Natural killer cell (primary cell): ENCODE measurements around the gene CYP4F8. TPM values are rescaled to one million over a fixed set of nuclear protein-coding genes. Genes with fewer than 3 reads are reported as not detected.
"Not testable (repeated sequence)": the region's sequence is repeated elsewhere in the genome, so short reads cannot be mapped to it uniquely, and the experiment has no call there.

Source experiments
- ATAC-seq, 3 donors: fragments of 150-1000 bp in 2 of 3; fragments of 200-7000 bp in 1 of 3; cut with Tn5 transposase; 1 replicate in 1 of 3; 2 replicates in 2 of 3; pipeline ENCODE4 v1.10.0; 2021; ENCODE audit warnings: mild to moderate bottlenecking in 2 of 3, moderate library complexity in 2 of 3
- DNase-seq, 2 donors: peaks; one replicate each; pipeline versions ENCODE4 v3.0.0 to v3.0.0-alpha.2; 2013 to 2021; ENCODE audit warnings: mixed read lengths in 1 of 2
- H3K27ac ChIP-seq: one replicate; pipeline ENCODE4 v1.5.1; 2013; ENCODE audit warnings: mild to moderate bottlenecking, low read length
- H3K27me3 ChIP-seq: one replicate; pipeline ENCODE4 v1.6.1; 2013; ENCODE audit warnings: low read length; ENCODE audit not compliant: control insufficient read depth, insufficient read depth
- H3K36me3 ChIP-seq: one replicate; pipeline ENCODE4 v1.6.1; 2013; ENCODE audit warnings: low read length; ENCODE audit not compliant: control insufficient read depth, insufficient read depth
- H3K4me1 ChIP-seq: one replicate; pipeline ENCODE4 v1.6.1; 2013; ENCODE audit warnings: low read length; ENCODE audit not compliant: control insufficient read depth, insufficient read depth
- H3K4me3 ChIP-seq: one replicate; pipeline ENCODE4 v1.5.1; 2013; ENCODE audit warnings: low read length
- H3K9me3 ChIP-seq: one replicate; pipeline ENCODE4 v1.6.1; 2013; ENCODE audit warnings: low read length; ENCODE audit not compliant: control insufficient read depth, insufficient read depth
- H3K27ac Mint-ChIP-seq, 2 donors: one replicate each; pipeline ENCODE4 v1.8.0; 2022; ENCODE audit warnings: mild to moderate bottlenecking in 2 of 2, mixed read lengths in 2 of 2, moderate library complexity in 1 of 2
- H3K27me3 Mint-ChIP-seq, 2 donors: one replicate each; pipeline ENCODE4 v1.8.0; 2022; ENCODE audit warnings: low read depth in 2 of 2, mixed read lengths in 2 of 2
- H3K36me3 Mint-ChIP-seq: one replicate; pipeline ENCODE4 v1.8.0; 2022; ENCODE audit warnings: mixed read lengths
- H3K4me1 Mint-ChIP-seq, 2 donors: one replicate each; pipeline ENCODE4 v1.8.0; 2022; ENCODE audit warnings: mixed read lengths in 2 of 2
- H3K4me3 Mint-ChIP-seq: one replicate; pipeline ENCODE4 v1.8.0; 2022; ENCODE audit warnings: mild to moderate bottlenecking, moderate library complexity, mixed read lengths
- H3K9me3 Mint-ChIP-seq, 2 donors: one replicate each; pipeline ENCODE4 v1.8.0; 2022; ENCODE audit warnings: mixed read lengths in 2 of 2
- WGBS: methylation state at CpG from one replicate; pipeline ENCODE4 v1.1.7; 2013; ENCODE audit warnings: missing lambda C conversion rate; ENCODE audit not compliant: insufficient coverage; 5-methylcytosine and 5-hydroxymethylcytosine counted together
- intact Hi-C: fragments of 100-400 bp; cut with micrococcal nuclease; formaldehyde crosslinking; loops from one replicate; pipeline ENCODE4 v1.14.2; 2022
- total RNA-seq, 4 donors: library from RNA; stranded (reverse); fragments of 120-200 nt in 1 of 4; gene quantifications; one replicate each; pipeline versions ENCODE4 v1.2.3 to v1.2.4, GENCODE V29; 2013 to 2022
- TF ChIP-seq, protein P1 (sequence below): fragments of 200-600 bp; IDR thresholded peaks from one replicate; pipeline ENCODE4 v1.8.0; 2022; ENCODE audit warnings: antibody characterized with exemption

Gene CYP4F8
- total RNA-seq, 3 donors from 2014 or later (not counting 1 experiment from before 2014, with no cell fraction given): not detected

DNA sequence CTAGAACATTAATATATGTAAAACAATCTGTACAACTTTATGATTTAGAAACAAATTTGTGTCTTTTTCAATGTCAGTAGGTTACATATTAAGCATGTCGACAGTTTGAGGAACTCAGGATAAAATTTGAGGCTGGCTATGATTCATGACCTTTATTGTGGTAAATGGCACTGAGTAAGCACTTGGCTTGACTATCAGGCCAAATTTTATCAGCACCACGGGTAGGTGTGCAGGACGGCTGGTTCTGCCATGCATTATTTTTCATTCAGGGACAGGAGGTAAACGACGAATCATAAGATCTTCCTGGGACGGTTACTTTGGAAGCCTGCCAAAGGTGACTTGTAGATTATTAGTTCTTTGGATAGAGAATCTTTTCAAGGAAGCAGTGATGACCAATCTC lies 19.9 kb upstream of the CYP4F8 start:
- no peak overlapping the region for H3K4me3 Mint-ChIP-seq
- H3K4me3 ChIP-seq: no peak overlapping the region
- H3K27me3 ChIP-seq: peaks cover 2% of the 10 kb centered on the region
- no peak overlapping the region for H3K27ac Mint-ChIP-seq
- H3K36me3 Mint-ChIP-seq: peaks cover 8% of the 10 kb centered on the region
- TF ChIP-seq, protein P1, sequence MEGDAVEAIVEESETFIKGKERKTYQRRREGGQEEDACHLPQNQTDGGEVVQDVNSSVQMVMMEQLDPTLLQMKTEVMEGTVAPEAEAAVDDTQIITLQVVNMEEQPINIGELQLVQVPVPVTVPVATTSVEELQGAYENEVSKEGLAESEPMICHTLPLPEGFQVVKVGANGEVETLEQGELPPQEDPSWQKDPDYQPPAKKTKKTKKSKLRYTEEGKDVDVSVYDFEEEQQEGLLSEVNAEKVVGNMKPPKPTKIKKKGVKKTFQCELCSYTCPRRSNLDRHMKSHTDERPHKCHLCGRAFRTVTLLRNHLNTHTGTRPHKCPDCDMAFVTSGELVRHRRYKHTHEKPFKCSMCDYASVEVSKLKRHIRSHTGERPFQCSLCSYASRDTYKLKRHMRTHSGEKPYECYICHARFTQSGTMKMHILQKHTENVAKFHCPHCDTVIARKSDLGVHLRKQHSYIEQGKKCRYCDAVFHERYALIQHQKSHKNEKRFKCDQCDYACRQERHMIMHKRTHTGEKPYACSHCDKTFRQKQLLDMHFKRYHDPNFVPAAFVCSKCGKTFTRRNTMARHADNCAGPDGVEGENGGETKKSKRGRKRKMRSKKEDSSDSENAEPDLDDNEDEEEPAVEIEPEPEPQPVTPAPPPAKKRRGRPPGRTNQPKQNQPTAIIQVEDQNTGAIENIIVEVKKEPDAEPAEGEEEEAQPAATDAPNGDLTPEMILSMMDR: no peak
- no peak overlapping the region for H3K27ac ChIP-seq
- H3K4me1 Mint-ChIP-seq: no peaks in the 10 kb centered on the region
- DNase-seq (no peak), ATAC-seq (no peak)
- intact Hi-C loops: no loop called here
- H3K36me3 ChIP-seq: no peaks in the 10 kb centered on the region
- no peaks in the 10 kb centered on the region for H3K4me1 ChIP-seq
- no peaks in the 10 kb centered on the region for H3K9me3 Mint-ChIP-seq
- WGBS: 4% methylated on average over 6 of the region's 6 CpGs
- peaks cover 18 to 38% of the 10 kb centered on the region in 2 donors for H3K27me3 Mint-ChIP-seq
- no peaks in the 10 kb centered on the region for H3K9me3 ChIP-seq

DNA sequence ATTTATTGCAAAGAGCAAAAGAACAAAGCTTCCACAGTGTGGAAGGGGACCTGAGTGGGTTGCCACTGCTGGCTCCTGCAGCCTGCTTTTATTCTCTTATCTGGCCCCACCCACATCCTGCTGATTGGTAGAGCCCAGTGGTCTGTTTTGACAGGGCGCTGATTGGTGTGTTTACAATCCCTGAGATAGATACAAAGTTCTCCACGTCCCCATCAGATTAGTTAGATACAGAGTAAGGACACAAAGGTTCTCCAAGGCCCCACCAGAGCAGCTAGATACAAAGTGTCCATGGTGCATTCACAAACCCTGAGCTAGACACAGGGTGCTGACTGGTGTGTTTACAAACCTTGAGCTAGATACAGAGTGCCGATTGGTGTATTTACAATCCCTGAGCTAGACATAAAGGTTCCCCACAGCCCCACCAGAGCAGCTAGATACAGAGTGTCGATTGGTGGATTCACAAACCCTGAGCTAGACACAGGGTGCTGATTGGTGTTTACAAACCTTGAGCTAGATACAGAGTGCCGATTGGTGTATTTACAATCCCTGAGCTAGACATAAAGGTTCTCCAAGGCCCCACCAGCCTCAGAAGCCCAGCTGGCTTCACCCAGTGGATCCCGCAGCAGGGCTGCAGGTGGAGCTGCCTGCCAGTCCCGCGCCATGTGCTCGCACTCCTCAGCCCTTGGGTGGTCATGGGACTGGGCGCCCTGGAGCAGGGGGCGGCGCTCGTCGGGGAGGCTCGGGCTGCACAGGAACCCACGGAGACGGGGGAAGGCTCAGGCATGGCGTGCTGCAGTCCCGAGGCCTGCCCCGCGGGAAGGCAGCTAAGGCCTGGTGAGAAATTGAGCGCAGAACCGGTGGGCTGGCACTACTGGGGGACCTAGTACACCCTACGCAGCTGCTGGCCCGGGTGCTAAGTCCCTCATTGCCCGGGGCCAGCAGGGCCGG lies 6.8 kb upstream of the CYP4F8 start:
- H3K36me3 Mint-ChIP-seq, H3K27ac Mint-ChIP-seq, H3K36me3 ChIP-seq, H3K27ac ChIP-seq, H3K27me3 Mint-ChIP-seq, H3K4me1 ChIP-seq, H3K4me3 Mint-ChIP-seq, ATAC-seq, H3K4me1 Mint-ChIP-seq, H3K9me3 ChIP-seq, H3K9me3 Mint-ChIP-seq, H3K4me3 ChIP-seq, H3K27me3 ChIP-seq, intact Hi-C loops, DNase-seq: not testable (repeated sequence)
- WGBS: 91% methylated on average over 26 of the region's 27 CpGs

DNA sequence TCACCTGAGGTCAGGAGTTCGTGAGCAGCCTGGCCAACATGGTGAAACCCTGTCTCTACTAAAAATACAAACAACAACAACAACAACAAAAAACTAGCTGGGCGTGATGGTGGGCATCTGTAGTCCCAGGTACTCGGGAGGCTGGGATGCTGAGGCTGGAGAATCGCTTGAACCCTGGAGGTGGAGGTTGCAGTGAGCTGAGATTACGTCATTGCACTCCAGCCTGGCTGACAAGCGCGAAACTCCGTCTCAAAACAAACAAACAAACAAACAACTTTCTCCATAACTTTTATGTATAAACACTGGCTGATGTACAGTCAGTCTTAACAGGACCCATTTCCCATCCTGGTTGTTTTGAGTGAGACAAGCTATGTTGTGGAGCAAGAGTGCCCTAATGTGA lies 5.8 kb upstream of the CYP4F8 start:
- intact Hi-C loops: no loop called here
- no peaks in the 10 kb centered on the region for H3K36me3 Mint-ChIP-seq
- Histone ChIP-seq H3K4me3 (no peak overlapping the region), H3K36me3 (no peaks in the 10 kb centered on the region), H3K9me3 (no peaks in the 10 kb centered on the region), H3K27me3 (no peaks in the 10 kb centered on the region), H3K27ac (no peak overlapping the region), H3K4me1 (no peaks in the 10 kb centered on the region)
- H3K4me1 Mint-ChIP-seq: no peaks in the 10 kb centered on the region
- DNase-seq (no peak), ATAC-seq (no peak)
- H3K4me3 Mint-ChIP-seq: no peak overlapping the region
- TF ChIP-seq, protein P1: no peak
- 89% methylated on average over 7 of the region's 8 CpGs for WGBS
- no peak overlapping the region for H3K27ac Mint-ChIP-seq
- no peaks in the 10 kb centered on the region for H3K27me3 Mint-ChIP-seq
- no peaks in the 10 kb centered on the region for H3K9me3 Mint-ChIP-seq

DNA sequence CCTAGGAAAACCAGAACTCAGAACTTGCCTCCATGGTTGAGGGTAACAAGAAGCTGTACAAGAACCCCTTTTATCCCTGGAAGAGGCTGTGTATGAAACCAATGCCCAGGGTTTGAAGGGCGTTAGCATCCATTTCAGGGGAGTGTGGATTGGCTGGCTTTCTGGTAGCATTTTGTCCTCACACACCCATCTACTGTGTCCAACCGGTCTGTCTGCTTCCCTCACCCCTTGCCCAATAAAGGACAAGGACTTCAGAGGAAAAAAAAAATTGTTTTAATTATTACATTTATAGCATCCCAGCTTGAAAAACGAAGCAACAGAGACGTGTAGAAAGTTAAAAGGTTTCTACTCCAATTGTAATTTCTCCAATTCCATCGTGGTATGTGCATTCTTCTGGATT lies 2.7 kb upstream of the CYP4F8 start:
- ATAC-seq: no peak
- H3K36me3 Mint-ChIP-seq: no peaks in the 10 kb centered on the region
- Histone ChIP-seq H3K27me3 (no peaks in the 10 kb centered on the region), H3K9me3 (no peaks in the 10 kb centered on the region), H3K4me3 (no peak overlapping the region), H3K4me1 (no peaks in the 10 kb centered on the region), H3K27ac (no peak overlapping the region), H3K36me3 (no peaks in the 10 kb centered on the region)
- H3K9me3 Mint-ChIP-seq: no peaks in the 10 kb centered on the region
- DNase-seq: no peak
- intact Hi-C loops: no loop called here
- 50% methylated on average over 3 of the region's 5 CpGs for WGBS
- H3K27me3 Mint-ChIP-seq: peaks cover 0 to 7% of the 10 kb centered on the region in 2 donors
- H3K4me3 Mint-ChIP-seq: no peak overlapping the region
- H3K27ac Mint-ChIP-seq: no peak overlapping the region
- TF ChIP-seq, protein P1: no peak
- no peaks in the 10 kb centered on the region for H3K4me1 Mint-ChIP-seq
